GM12872 (cell line): ENCODE measurements around the gene ESPNL.

Source experiments
- CTCF ChIP-seq: IDR thresholded peaks from 3 replicates; pipeline ENCODE4 v1.5.1; 2011; ENCODE audit warnings: low read depth, mild to moderate bottlenecking, low read length, moderate library complexity; ENCODE audit not compliant: insufficient read depth

The ESPNL gene

GRCh38 chr2:238063414-238064189, 36.5 kb upstream of the ESPNL start:
- TF ChIP-seq CTCF: no peak

- no peak for TF ChIP-seq CTCF
Measured at GRCh38 chr2:238064376-238064775, 35.8 kb upstream of the ESPNL start.

GRCh38 chr2:238065071-238065846, 34.9 kb upstream of the ESPNL start:
- TF ChIP-seq CTCF: no peak

- TF ChIP-seq CTCF: no peak
Measured at GRCh38 chr2:238066218-238066617, 33.9 kb upstream of the ESPNL start.

GRCh38 chr2:238067939-238068338, 32.2 kb upstream of the ESPNL start:
- no peak for TF ChIP-seq CTCF

GRCh38 chr2:238069021-238069709, 31.0 kb upstream of the ESPNL start:
- TF ChIP-seq CTCF: no peak

GRCh38 chr2:238069877-238070276, 30.3 kb upstream of the ESPNL start:
- no peak for TF ChIP-seq CTCF
